Measurements from ENCODE around the gene SKAP1. TPM values are rescaled to one million over a fixed set of nuclear protein-coding genes. Genes with fewer than 3 reads are reported as not detected.

SKAP1 gene
- total and polyA plus RNA-seq, 10 donors = 11.5 to 28.9 (median 20.5) TPM

DNA sequence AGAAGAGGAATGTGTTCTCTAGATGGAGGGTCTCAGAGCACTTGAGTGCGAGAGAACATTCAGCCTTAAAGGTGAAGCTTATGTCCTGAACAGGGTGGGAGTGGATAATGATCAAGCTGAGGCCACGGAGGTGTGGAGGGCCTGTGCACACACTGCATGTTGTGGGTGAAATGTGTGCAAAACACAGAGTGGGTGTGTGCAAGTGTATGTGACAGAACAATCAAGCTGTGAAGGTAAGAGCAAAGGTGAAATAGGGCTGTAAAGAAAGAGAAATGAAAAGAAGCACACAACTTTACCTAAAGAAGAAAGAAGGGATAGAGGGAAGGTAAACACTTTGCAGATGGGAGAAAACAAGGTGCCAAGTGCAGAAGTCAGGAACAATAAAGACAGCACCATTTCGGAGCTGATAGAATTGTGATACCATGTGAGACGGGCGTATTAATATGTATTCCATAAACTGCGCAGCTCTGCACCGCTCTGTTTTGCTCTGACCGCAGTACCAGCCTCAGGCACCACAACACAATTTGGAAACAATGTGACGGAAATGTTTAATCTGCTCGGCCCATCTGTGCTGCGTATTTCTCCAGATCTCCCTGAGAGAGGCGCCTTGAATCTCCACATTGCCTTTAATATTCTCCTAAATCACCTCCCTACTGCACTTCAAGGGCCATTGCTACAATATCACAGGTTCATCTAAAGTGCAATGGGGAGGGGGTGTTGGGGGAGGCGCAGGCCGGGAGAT lies 281.8 kb downstream of the SKAP1 start:
- peaks cover 0 to 58% (median 17%) of the 10 kb centered on the region in 7 donors for H3K27me3 ChIP-seq (replicated peaks in 1 of 7)
- H3K9me3 ChIP-seq = no peaks in the 10 kb centered on the region
- intact Hi-C loops (cut with DNase I; ENCODE audit: low total_unique reads) = no loop called here
- H3K4me1 ChIP-seq = peaks cover 0 to 2% (median 0%) of the 10 kb centered on the region in 6 donors
- no peak overlapping the region for H3K4me3 ChIP-seq
- WGBS, 5 donors = 73 to 80% (median 74%) methylated on average over 14 of the region's 14 CpGs
- DNase-seq = no peak
- H3K36me3 ChIP-seq = peaks cover 0 to 53% (median 0%) of the 10 kb centered on the region in 6 donors
- TF ChIP-seq POLR2AphosphoS5 (IDR thresholded peaks at IDR 0.05) (no peak), POLR2A (IDR thresholded peaks at IDR 0.05) (no peak)
- TF ChIP-seq, protein P1, sequence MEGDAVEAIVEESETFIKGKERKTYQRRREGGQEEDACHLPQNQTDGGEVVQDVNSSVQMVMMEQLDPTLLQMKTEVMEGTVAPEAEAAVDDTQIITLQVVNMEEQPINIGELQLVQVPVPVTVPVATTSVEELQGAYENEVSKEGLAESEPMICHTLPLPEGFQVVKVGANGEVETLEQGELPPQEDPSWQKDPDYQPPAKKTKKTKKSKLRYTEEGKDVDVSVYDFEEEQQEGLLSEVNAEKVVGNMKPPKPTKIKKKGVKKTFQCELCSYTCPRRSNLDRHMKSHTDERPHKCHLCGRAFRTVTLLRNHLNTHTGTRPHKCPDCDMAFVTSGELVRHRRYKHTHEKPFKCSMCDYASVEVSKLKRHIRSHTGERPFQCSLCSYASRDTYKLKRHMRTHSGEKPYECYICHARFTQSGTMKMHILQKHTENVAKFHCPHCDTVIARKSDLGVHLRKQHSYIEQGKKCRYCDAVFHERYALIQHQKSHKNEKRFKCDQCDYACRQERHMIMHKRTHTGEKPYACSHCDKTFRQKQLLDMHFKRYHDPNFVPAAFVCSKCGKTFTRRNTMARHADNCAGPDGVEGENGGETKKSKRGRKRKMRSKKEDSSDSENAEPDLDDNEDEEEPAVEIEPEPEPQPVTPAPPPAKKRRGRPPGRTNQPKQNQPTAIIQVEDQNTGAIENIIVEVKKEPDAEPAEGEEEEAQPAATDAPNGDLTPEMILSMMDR (IDR thresholded peaks at IDR 0.05 in 8 of 11, conservative IDR thresholded peaks at IDR 0.05 in 3 of 11) = no peak
- H3K27ac ChIP-seq = no peak overlapping the region

DNA sequence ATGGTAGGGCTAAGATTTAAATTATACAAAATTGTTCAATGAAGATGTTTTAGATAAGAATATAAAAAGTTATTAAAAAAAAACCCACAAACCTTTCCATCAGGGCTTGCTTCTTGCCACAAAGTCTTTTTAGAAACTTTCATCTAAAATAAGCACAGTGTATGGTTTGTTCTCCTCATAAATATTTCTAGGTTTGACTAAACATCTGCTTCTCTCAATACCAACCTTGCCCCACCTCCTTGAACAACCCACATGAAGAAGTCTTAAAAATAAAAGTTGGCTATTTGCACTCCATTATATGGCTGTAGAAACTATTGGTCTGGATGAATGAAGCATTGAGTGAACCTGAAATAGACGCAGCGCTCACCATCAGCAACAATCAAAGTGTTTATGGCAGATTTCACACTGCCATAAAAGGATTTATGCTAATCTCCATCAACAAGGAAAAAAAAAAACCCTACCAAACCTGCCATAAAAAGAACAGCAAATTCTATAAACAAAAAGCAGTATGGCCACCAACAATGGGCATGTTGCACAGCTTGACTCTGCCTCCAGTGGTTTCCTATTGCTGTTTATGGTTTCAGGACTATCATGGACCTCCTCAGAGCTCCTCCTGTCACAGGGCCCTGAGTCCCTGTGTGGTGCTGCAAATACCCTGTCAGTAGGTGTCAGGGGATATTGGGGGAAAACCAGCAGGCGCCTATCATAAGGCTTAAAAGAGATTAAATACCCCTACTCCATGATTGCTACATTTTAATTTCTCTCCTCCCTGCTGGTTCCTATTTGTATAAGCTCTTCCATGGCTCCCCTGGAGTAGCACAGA lies 284.8 kb downstream of the SKAP1 start:
- Histone ChIP-seq H3K27me3 (replicated peaks in 1 of 7) (peaks cover 0 to 47% (median 17%) of the 10 kb centered on the region in 7 donors), H3K4me3 (no peak overlapping the region), H3K9me3 (no peaks in the 10 kb centered on the region), H3K4me1 (peaks cover 0 to 4% (median 1%) of the 10 kb centered on the region in 6 donors), H3K27ac (no peak overlapping the region), H3K36me3 (peaks cover 0 to 42% (median 0%) of the 10 kb centered on the region in 6 donors)
- 75 to 90% (median 85%) methylated on average over 3 of the region's 3 CpGs for WGBS, 5 donors
- no peak for DNase-seq
- TF ChIP-seq POLR2AphosphoS5 (IDR thresholded peaks at IDR 0.05) (no peak), POLR2A (IDR thresholded peaks at IDR 0.05) (no peak)
- TF ChIP-seq, protein P1 (IDR thresholded peaks at IDR 0.05 in 8 of 11, conservative IDR thresholded peaks at IDR 0.05 in 3 of 11) = no peak
- intact Hi-C loops (cut with DNase I; ENCODE audit: low total_unique reads) = no loop called here

DNA sequence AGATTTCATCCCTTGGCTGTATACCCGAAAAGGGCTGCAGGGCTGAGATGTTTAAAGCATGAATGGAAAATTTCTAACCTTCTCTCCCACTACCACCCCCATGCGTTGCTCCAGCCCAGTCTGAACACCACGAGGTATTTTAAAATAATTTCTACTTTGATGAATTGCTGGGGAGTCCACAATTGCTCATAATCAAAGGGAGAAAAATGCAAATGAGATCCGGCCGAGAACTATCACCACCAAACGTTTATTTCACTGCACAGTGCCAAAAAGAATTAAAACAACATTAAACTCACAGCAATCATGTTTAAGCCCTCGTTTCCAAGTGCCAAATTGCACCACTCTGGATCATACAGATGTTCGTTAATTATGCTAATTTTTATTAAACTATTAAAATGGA lies 285.8 kb downstream of the SKAP1 start:
- no peak overlapping the region for H3K27ac ChIP-seq
- WGBS, 5 donors = 65 to 79% (median 68%) methylated on average over 8 of the region's 8 CpGs
- peaks cover 0 to 38% (median 7%) of the 10 kb centered on the region in 7 donors for H3K27me3 ChIP-seq (replicated peaks in 1 of 7)
- DNase-seq = no peak
- H3K9me3 ChIP-seq = no peaks in the 10 kb centered on the region
- no peak overlapping the region for H3K4me3 ChIP-seq
- H3K4me1 ChIP-seq = peaks cover 0 to 10% (median 2%) of the 10 kb centered on the region in 6 donors
- peaks cover 0 to 34% (median 0%) of the 10 kb centered on the region in 6 donors for H3K36me3 ChIP-seq
- intact Hi-C loops (cut with DNase I; ENCODE audit: low total_unique reads) = no loop called here
- no peak for TF ChIP-seq POLR2A (IDR thresholded peaks at IDR 0.05)
- TF ChIP-seq, protein P1 (IDR thresholded peaks at IDR 0.05 in 8 of 11, conservative IDR thresholded peaks at IDR 0.05 in 3 of 11) = no peak
- no peak for TF ChIP-seq POLR2AphosphoS5 (IDR thresholded peaks at IDR 0.05)

DNA sequence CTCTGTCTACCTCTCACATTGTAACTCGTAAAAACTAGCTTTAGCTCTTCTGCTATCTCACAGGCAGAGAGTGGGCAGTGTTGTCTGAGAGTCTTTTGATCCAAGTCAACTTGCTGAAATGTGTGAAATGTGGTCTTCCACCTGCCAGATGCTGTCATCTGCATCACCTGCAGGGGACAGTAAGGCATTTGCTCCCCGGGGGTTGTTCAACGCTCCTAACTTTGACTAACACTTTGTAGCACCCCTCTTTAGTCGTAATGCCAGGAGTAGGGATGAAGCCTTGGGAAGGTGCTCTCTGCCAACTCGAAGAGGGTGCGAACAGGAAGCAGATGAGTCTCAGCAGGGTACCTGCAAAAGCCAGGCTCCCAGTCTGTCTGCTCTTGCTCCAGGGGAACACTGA lies 286.4 kb downstream of the SKAP1 start:
- Histone ChIP-seq H3K4me3 (no peak overlapping the region), H3K9me3 (no peaks in the 10 kb centered on the region), H3K4me1 (peaks cover 0 to 10% (median 2%) of the 10 kb centered on the region in 6 donors), H3K27ac (no peak overlapping the region), H3K36me3 (peaks cover 0 to 28% (median 0%) of the 10 kb centered on the region in 6 donors), H3K27me3 (replicated peaks in 1 of 7) (peaks cover 0 to 32% (median 1%) of the 10 kb centered on the region in 7 donors)
- intact Hi-C loops (cut with DNase I; ENCODE audit: low total_unique reads) = no loop called here
- DNase-seq = no peak
- WGBS, 5 donors = 62 to 76% (median 66%) methylated on average over 6 of the region's 6 CpGs
- no peak for TF ChIP-seq POLR2A (IDR thresholded peaks at IDR 0.05)
- TF ChIP-seq POLR2AphosphoS5 (IDR thresholded peaks at IDR 0.05) = no peak
- TF ChIP-seq, protein P1 (IDR thresholded peaks at IDR 0.05 in 8 of 11, conservative IDR thresholded peaks at IDR 0.05 in 3 of 11) = no peak
